GM19463 (cell line): Measurements from ENCODE around the gene NFIA.

Experiments used
- ATAC-seq: cut with Tn5 transposase; IDR thresholded peaks from one replicate; pipeline ENCODE4 v1.9.1; 2021; ENCODE audit warnings: mild to moderate bottlenecking, moderate library complexity; ENCODE audit not compliant: unreplicated experiment

The NFIA gene

GRCh38 chr1:61098906-61099437 is 16.6 kb downstream of the NFIA start:
- ATAC-seq: no peak

DNA sequence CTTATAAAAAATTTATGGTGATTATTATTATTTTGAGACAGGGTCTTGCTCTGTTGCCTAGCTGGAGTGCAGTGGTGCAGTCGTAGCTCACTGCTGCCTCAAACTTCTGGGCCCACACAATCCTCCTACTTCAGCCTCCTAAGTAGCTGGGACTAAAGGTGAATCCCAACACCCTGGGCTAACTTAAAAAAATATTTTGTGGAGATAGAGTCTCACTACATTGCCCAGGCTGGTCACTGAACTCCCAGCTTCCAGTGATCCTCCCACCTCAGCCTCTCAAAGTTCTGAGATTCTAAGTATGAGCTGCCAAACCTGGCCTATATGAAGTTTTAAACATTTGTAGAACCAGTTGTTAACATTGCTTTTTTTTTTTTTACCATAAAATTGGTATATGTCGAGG is 18.2 kb downstream of the NFIA start:
- no peak for ATAC-seq

DNA sequence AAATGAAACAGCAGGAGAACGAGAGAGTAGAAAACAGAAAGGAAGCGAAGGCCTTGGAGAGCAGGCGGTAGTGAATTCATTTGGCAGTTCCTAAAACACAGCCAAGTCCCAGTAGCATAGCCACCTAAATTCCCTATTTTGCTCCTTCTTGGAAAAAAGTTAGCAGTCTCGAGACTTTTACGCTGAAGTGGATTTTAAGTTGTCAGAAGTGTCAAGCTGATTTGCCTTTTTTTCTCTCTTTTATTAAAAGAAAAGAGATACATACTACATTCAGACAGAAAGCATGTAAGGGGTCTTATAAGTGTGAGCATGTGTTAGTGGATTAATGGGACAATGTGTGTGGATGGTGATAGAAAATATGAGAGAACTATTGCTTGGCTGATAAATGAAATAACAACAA is 19.2 kb downstream of the NFIA start:
- ATAC-seq: no peak

GRCh38 chr1:61102041-61102440 is 19.7 kb downstream of the NFIA start:
- no peak for ATAC-seq

DNA sequence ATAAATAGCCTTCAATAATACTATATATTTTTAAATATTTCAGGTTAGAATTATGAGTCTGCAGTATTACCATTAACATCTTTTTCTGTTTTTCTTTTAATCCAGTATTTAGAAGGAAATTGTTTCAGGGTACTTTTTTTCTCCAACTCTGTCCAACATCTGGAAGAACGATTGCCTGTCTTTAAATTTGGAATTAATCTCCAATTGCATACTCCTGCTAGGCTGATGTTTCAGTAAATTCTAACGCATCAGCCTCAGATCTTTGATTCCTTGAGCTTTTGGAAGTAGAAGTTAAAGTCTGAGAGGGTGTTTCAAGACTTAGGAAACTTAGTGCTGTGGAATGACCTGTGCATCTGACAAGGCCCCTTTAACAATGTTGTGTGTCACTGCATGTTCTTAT is 20.3 kb downstream of the NFIA start:
- no peak for ATAC-seq

DNA sequence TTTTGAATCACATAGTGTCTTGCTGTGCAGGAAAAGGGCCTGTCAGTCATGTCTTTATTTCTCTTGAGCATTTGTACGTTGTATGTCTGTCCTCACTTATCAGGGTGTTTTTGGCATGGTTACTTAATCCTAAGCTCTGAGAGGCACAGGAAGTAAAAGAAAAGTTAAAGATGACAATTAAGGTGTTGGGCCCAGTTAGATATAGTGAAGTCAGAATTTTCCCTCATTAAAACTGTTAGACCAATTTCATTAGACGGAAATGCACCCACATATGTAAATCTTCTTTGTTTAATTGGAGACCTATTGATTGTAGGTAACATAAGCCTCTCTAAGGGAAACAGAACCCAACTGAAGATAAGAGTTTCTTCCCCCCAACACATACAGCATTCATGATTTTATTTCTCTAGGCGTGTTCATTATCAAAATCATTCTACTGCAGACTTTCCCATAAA is 21.9 kb downstream of the NFIA start:
- no peak for ATAC-seq

GRCh38 chr1:61107638-61108037 is 25.3 kb downstream of the NFIA start:
- no peak for ATAC-seq

- ATAC-seq: no peak
Observed at GRCh38 chr1:61109158-61109557, 26.8 kb downstream of the NFIA start.

DNA sequence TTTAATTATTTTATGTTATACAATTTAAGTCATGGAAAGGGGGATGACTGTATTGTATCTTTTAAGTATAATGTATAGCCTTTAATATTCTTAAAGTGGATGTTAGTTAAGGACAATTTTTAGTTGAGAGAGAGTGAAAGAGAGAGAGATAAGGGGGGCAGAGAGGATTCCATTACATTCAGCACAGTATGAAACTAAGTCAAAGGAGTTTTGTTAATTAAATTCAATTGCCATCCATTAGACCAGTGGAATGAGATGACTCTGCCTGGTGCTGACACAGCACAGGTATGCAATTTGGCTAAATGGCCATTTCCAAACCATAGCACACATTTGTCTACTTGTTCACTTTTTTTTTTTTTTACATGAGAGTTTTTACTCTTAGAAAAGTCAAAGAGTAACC is 27.5 kb downstream of the NFIA start:
- no peak for ATAC-seq

DNA sequence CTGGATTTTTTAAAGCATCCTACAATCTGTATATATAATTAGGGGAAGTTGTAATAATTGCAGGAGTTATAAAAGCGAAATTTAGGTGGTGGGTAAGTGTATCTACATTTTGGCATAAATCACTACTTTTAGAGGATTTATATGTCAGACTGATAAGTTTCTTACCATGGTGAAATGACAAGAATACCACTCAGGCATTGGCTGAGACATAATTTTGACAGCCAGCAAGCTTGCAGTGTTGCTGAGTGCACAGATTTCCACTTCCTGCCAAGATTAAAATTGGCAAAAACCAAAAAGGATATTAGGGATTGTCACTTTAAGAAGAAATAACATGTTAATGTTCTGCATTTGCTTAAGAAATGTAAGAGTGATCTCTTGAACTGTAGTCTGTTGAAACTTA is 28.2 kb downstream of the NFIA start:
- ATAC-seq: no peak

DNA sequence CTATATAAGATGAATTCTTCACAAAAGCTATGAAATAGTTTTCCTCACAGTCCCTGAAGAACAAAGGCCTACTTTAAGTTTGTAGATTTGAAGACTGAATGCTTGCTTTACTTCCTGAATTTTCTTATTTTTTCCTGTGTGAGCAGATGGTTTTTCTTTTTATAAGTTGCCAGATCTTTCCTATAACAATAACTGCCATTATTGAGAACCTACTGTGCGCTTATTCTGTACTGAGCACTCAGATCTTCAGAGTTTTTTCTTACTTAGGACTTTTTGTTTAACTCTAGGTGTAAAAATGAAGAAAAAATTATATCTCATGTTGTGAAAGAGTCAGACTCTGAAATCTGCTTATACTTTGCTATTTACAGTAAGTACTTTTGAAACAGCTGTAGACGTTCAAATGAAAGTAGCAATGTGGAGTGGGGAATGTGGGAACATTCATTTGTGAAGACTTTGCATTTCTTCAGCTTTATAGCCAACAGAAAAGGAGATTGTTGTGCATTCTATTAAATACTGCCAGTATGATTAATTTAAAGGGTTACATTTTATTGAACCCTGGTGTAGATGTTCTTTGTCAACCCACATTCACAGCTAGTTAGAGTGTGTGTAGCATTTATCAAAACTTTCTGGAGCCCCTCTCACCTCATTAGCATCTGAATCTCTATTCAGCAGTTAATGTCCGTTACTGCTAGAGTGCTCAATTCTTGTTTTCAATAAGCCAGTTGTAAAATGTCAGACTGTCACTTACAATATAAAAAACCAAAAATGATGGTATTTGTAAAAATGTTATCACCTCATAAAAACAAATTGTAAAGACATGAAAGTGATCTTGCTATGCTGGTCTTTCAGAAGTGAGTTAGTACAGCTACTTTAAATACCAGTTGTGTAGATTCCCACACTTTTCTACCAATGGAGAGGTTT is 29.0 kb downstream of the NFIA start:
- no peak for ATAC-seq

GRCh38 chr1:61114178-61114870 is 32.0 kb downstream of the NFIA start:
- ATAC-seq: no peak

- no peak for ATAC-seq
Observed at GRCh38 chr1:61115436-61115835, 33.1 kb downstream of the NFIA start.

GRCh38 chr1:61116421-61116820 is 34.1 kb downstream of the NFIA start:
- ATAC-seq: no peak

GRCh38 chr1:61117283-61117682 is 34.9 kb downstream of the NFIA start:
- ATAC-seq: no peak

DNA sequence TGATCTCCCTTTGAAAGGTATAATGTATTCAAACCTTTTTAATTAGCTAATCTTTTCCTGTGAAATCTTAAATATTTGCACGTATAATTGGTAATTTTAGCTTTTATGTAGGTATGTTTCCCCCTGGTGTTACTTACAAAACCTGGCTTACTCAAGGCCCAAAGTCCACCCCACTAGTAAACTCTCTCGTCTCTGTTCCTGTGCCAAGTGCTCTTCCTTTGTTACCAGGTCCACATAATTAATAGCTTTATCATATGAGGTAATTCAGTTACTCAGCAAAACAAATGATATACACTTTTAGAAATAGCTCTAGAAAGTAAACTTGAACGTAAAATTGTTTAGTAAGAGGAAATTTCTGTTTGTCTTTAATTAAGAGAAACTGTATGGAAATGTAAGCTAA is 36.7 kb downstream of the NFIA start:
- no peak for ATAC-seq

DNA sequence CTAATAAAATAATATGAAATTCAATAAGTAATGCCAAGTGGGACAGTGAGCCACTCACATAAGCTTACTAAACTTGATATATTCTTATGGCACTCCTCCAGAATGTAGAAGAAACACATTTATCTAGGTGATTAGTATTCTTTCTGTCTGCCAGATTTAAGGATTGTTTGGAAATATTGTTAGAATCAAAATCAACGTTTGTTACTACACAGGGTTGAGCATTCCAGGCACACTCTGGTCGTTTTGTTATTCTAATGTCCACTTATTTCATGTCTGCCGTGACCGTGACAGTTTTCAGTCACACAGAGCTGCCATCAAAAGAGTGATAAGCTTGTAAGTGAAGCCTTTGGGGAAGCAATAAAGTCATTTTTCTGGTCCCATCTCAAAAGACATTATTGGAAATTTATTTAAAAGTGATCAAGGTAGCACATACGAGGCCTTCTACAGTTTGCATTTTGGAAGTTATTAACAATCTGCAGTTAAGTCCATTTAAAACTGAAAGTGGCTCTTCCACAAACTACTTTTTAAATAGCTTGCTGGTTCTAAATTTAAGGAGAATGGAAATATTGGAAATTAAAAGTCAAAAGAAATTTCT is 38.0 kb downstream of the NFIA start:
- no peak for ATAC-seq

DNA sequence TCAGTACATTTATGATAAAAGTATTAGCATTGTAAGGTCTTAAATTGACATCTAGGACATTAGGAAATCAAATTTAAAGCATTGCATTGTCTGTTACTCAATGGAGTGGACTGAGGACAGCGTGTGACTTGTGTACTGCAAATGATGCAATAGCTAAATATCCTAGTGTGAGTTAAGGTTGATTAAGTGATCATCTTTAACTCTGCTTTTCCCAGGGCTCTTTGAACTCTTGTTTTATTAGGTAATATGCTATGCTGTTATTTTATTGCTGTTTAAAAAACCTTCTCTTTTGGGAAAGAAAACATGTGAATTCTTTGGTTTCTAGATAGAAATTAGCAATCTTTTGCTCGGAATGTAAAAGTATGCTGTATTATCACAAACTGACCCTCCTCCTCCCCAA is 38.6 kb downstream of the NFIA start:
- no peak for ATAC-seq

DNA sequence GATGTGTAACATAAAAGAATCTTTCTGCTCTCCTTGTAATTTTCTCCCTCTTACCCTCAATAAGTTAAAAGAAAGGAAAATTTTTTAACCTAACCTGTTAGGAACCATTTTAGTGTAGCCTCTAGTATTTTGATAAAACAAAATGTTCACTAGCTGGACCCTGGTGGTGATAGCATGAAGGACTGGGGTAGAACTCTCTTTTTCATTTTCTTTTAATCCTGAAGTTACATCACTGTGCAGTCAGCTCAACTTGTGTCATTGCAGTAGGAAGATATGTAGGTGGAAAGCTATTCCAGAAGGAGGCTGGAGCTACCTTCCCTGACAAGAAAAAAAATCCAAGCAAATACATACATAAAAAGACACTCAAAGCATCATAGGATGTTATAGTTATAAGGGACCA is 39.3 kb downstream of the NFIA start:
- ATAC-seq: no peak

DNA sequence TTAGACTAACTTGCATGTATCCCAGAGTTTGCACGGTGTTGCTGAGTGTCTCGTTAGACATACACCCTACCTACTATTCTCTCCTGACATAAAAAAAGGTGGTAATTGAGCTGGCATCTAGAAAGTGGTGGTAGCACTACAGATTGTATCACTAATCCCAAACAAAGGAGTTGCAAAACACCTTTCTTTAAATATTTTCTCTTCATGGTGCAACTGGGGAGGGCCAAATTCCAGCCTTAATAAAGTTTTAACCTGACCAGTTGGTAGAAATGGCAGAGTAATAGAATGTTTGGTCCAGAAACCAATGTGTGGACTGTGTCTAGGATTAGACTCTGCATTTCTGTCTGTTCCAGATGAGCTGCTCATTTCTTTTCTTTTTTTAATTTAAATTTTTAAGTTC is 40.0 kb downstream of the NFIA start:
- ATAC-seq: no peak

DNA sequence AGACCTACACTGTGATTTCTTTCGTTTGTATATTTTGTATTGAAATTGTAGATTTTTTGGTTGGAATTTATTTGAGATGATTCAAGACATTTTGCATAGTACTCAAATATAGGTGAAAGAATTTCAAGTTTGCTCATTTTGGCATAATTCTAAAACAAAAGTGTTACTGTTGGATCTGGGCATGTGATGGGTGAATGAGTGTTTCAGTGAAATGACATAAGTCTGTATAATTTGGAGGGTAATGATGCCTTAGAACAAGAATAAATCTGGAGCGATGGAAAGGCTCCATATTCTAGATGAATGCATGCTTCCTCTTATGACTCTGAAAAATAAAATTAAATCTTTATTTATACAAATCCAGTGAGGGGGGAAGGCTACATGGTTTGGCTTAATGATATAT is 41.0 kb downstream of the NFIA start:
- no peak for ATAC-seq

DNA sequence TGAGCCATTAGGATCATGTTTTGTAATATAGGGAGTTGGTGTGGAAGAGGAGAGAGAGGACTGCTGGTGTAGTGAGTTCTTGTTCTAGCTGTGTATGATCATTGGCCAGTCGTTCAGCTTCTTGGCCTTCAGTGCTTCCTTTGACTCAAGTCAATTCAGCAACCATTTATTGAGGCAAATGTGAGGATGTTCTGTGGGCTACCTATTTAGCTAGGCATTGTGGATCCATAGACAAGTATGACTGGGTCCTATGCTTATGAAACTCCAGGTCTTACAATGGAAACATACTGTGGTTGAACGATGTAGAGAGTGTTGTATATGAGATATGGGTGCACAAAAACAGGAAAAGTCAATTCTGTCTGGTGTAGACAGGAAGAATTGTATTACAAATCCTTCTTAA is 41.7 kb downstream of the NFIA start:
- no peak for ATAC-seq
